Stimulated activated naive B cell treated with anti-CD40 and anti-IgM and Interleukin-4, amounts not matched to agents 10 μg/mL and 1 μg/mL and 100 μg/mL, for 72 hours (primary cell): ENCODE data around the gene MRPS18B.

ENCODE experiments used
- ATAC-seq, 2 donors: fragments of 150-1000 bp; cut with Tn5 transposase; replicated peaks; 2 replicates each; pipeline ENCODE4 v1.10.0; 2021; ENCODE audit warnings: moderate library complexity in 1 of 2
- DNase-seq: peaks from one replicate; pipeline ENCODE4 v3.0.0; 2021
- H3K27ac Mint-ChIP-seq: one replicate; pipeline ENCODE4 v1.8.0; 2022; ENCODE audit warnings: mild to moderate bottlenecking, mixed read lengths
- H3K27me3 Mint-ChIP-seq, 2 donors: one replicate each; pipeline ENCODE4 v1.8.0; 2022; ENCODE audit warnings: mixed read lengths in 2 of 2
- H3K36me3 Mint-ChIP-seq, 2 donors: one replicate each; pipeline ENCODE4 v1.8.0; 2022; ENCODE audit warnings: mixed read lengths in 2 of 2, mild to moderate bottlenecking in 1 of 2
- H3K4me1 Mint-ChIP-seq, 2 donors: one replicate each; pipeline ENCODE4 v1.8.0; 2022; ENCODE audit warnings: mixed read lengths in 2 of 2, mild to moderate bottlenecking in 1 of 2
- H3K4me3 Mint-ChIP-seq, 2 donors: one replicate each; pipeline ENCODE4 v1.8.0; 2022; ENCODE audit warnings: mild to moderate bottlenecking in 2 of 2, mixed read lengths in 2 of 2, moderate library complexity in 1 of 2
- H3K9me3 Mint-ChIP-seq, 2 donors: one replicate each; pipeline ENCODE4 v1.8.0; 2022; ENCODE audit warnings: mixed read lengths in 2 of 2, mild to moderate bottlenecking in 1 of 2

Gene MRPS18B

GRCh38 chr6:30613251-30614043 lies 4.2 kb upstream of the MRPS18B start:
- DNase-seq (no peak), ATAC-seq (no peak)
- Mint-ChIP-seq H3K4me3 (peak overlapping the region; percentile 93 to 96), H3K4me1 (peaks cover 39 to 76% of the 10 kb centered on the region in 2 donors), H3K9me3 (peaks cover 0 to 1% of the 10 kb centered on the region in 2 donors), H3K36me3 (peaks cover 58 to 70% of the 10 kb centered on the region in 2 donors), H3K27me3 (peaks cover 0 to 4% of the 10 kb centered on the region in 2 donors), H3K27ac (peak overlapping the region; percentile 89)

GRCh38 chr6:30614044-30614842 lies 3.4 kb upstream of the MRPS18B start:
- H3K4me3 Mint-ChIP-seq: peak overlapping the region; percentile 93 to 96
- H3K36me3 Mint-ChIP-seq: peaks cover 53 to 70% of the 10 kb centered on the region in 2 donors
- H3K27me3 Mint-ChIP-seq: peaks cover 0 to 4% of the 10 kb centered on the region in 2 donors
- ATAC-seq (no peak), DNase-seq (no peak)
- H3K4me1 Mint-ChIP-seq: peaks cover 40 to 77% of the 10 kb centered on the region in 2 donors
- peak overlapping the region; percentile 89 for H3K27ac Mint-ChIP-seq
- peaks cover 0 to 1% of the 10 kb centered on the region in 2 donors for H3K9me3 Mint-ChIP-seq

GRCh38 chr6:30614843-30615218 lies 2.8 kb upstream of the MRPS18B start:
- peak overlapping the region; percentile 93 to 96 for H3K4me3 Mint-ChIP-seq
- H3K27me3 Mint-ChIP-seq: peaks cover 0 to 4% of the 10 kb centered on the region in 2 donors
- H3K9me3 Mint-ChIP-seq: peaks cover 0 to 1% of the 10 kb centered on the region in 2 donors
- H3K27ac Mint-ChIP-seq: peak overlapping the region; percentile 100
- peak; percentile 87 for DNase-seq
- peak; percentile 70 to 72 for ATAC-seq
- H3K36me3 Mint-ChIP-seq: peaks cover 53 to 70% of the 10 kb centered on the region in 2 donors
- peaks cover 40 to 77% of the 10 kb centered on the region in 2 donors for H3K4me1 Mint-ChIP-seq

GRCh38 chr6:30615219-30615957 lies 2.3 kb upstream of the MRPS18B start:
- Mint-ChIP-seq H3K9me3 (peaks cover 0 to 1% of the 10 kb centered on the region in 2 donors), H3K27ac (peak overlapping the region; percentile 100), H3K27me3 (peaks cover 0 to 4% of the 10 kb centered on the region in 2 donors), H3K4me3 (peak overlapping the region; percentile 93 to 96), H3K36me3 (peaks cover 53 to 71% of the 10 kb centered on the region in 2 donors), H3K4me1 (peaks cover 38 to 78% of the 10 kb centered on the region in 2 donors)
- ATAC-seq (no peak), DNase-seq (peak; percentile 34)

- Mint-ChIP-seq H3K9me3 (peaks cover 0 to 1% of the 10 kb centered on the region in 2 donors), H3K4me1 (peaks cover 34 to 74% of the 10 kb centered on the region in 2 donors), H3K4me3 (peak overlapping the region; percentile 93 to 96), H3K36me3 (peaks cover 49 to 68% of the 10 kb centered on the region in 2 donors), H3K27ac (peak overlapping the region; percentile 100), H3K27me3 (peaks cover 0 to 4% of the 10 kb centered on the region in 2 donors)
- DNase-seq (peak; percentile 28), ATAC-seq (no peak)
Observed at GRCh38 chr6:30615958-30616810, 1.5 kb upstream of the MRPS18B start.

- peak; percentile 99 for DNase-seq
- Mint-ChIP-seq H3K27me3 (peaks cover 0 to 4% of the 10 kb centered on the region in 2 donors), H3K27ac (peak within 1 kb of the TSS; percentile 100), H3K4me1 (peaks cover 27 to 66% of the 10 kb centered on the region in 2 donors), H3K9me3 (peaks cover 0 to 1% of the 10 kb centered on the region in 2 donors), H3K4me3 (peak within 1 kb of the TSS; percentile 93 to 96), H3K36me3 (peaks cover 44 to 65% of the 10 kb centered on the region in 2 donors)
- peak; percentile 76 to 81 for ATAC-seq
Observed at GRCh38 chr6:30616811-30617564, 652 bp upstream of the MRPS18B start, which contains the start of gene PPP1R10. Gene PPP1R10 (minus strand): TSS chr6:30617243. CDS start chr6:30609944, 7,299 bp downstream.

- no peak for ATAC-seq
- peaks cover 23 to 58% of the 10 kb centered on the region in 2 donors for H3K4me1 Mint-ChIP-seq
- peak overlapping the region; percentile 93 to 96 for H3K4me3 Mint-ChIP-seq
- peaks cover 47 to 68% of the 10 kb centered on the region in 2 donors for H3K36me3 Mint-ChIP-seq
- peak overlapping the region; percentile 100 for H3K27ac Mint-ChIP-seq
- DNase-seq: no peak
- H3K27me3 Mint-ChIP-seq: peaks cover 0 to 4% of the 10 kb centered on the region in 2 donors
- peaks cover 0 to 1% of the 10 kb centered on the region in 2 donors for H3K9me3 Mint-ChIP-seq
Observed at GRCh38 chr6:30618270-30618797, 694 bp downstream of the MRPS18B start.

- DNase-seq (no peak), ATAC-seq (no peak)
- Mint-ChIP-seq H3K4me1 (peaks cover 17 to 46% of the 10 kb centered on the region in 2 donors), H3K4me3 (peak overlapping the region; percentile 93 to 96), H3K36me3 (peaks cover 43 to 62% of the 10 kb centered on the region in 2 donors), H3K9me3 (peaks cover 0 to 1% of the 10 kb centered on the region in 2 donors), H3K27ac (peak overlapping the region; percentile 51), H3K27me3 (peaks cover 0 to 4% of the 10 kb centered on the region in 2 donors)
Observed at GRCh38 chr6:30619561-30619960, 1.9 kb downstream of the MRPS18B start.

- ATAC-seq: no peak
- Mint-ChIP-seq H3K4me1 (peaks cover 26 to 36% of the 10 kb centered on the region in 2 donors), H3K36me3 (peaks cover 41 to 64% of the 10 kb centered on the region in 2 donors), H3K9me3 (no peaks in the 10 kb centered on the region), H3K4me3 (peak overlapping the region in 1 of 2 donors; percentile 98), H3K27ac (no peak overlapping the region), H3K27me3 (no peaks in the 10 kb centered on the region)
- DNase-seq: no peak
Observed at GRCh38 chr6:30625511-30625910, 7.9 kb downstream of the MRPS18B start.

GRCh38 chr6:30626484-30627366 lies 9.1 kb downstream of the MRPS18B start, which contains the start of gene ATAT1:
Gene ATAT1 (plus strand): TSS chr6:30626874.
- no peaks in the 10 kb centered on the region for H3K27me3 Mint-ChIP-seq
- peaks cover 26 to 36% of the 10 kb centered on the region in 2 donors for H3K4me1 Mint-ChIP-seq
- DNase-seq (peak; percentile 76), ATAC-seq (peak; percentile 99)
- H3K9me3 Mint-ChIP-seq: no peaks in the 10 kb centered on the region
- H3K27ac Mint-ChIP-seq: peak within 1 kb of the TSS; percentile 98
- H3K4me3 Mint-ChIP-seq: peak within 1 kb of the TSS; percentile 98
- peaks cover 50 to 69% of the 10 kb centered on the region in 2 donors for H3K36me3 Mint-ChIP-seq

GRCh38 chr6:30635834-30636233 lies 18.2 kb downstream of the MRPS18B start:
- peaks cover 26 to 46% of the 10 kb centered on the region in 2 donors for H3K36me3 Mint-ChIP-seq
- H3K4me1 Mint-ChIP-seq: no peaks in the 10 kb centered on the region
- no peak overlapping the region for H3K27ac Mint-ChIP-seq
- H3K27me3 Mint-ChIP-seq: no peaks in the 10 kb centered on the region
- no peak overlapping the region for H3K4me3 Mint-ChIP-seq
- ATAC-seq: no peak
- DNase-seq: no peak
- H3K9me3 Mint-ChIP-seq: no peaks in the 10 kb centered on the region
